ENCODE results near the gene SDCCAG8.

SDCCAG8 gene

GRCh38 chr1:243272401-243272800, 16.6 kb downstream of the SDCCAG8 start:
- H3K9ac ChIP-seq (ENCODE audit: low read length): no peak overlapping the region
- peaks cover 3% of the 10 kb centered on the region for H3K36me3 ChIP-seq (ENCODE audit: control insufficient read depth, insufficient read depth, low read length)
- H3K4me3 ChIP-seq (ENCODE audit: low read length): no peak overlapping the region
- H3K27me3 ChIP-seq (ENCODE audit: control insufficient read depth, insufficient read depth, low read length): no peaks in the 10 kb centered on the region
- H3K4me1 ChIP-seq (ENCODE audit: control insufficient read depth, insufficient read depth, low read length): no peaks in the 10 kb centered on the region
- H3K27ac ChIP-seq (ENCODE audit: low read depth, low read length): no peak overlapping the region

GRCh38 chr1:243273506-243273905, 17.7 kb downstream of the SDCCAG8 start:
- H3K36me3 ChIP-seq (ENCODE audit: control insufficient read depth, insufficient read depth, low read length): peaks cover 3% of the 10 kb centered on the region
- H3K9ac ChIP-seq (ENCODE audit: low read length): no peak overlapping the region
- H3K27ac ChIP-seq (ENCODE audit: low read depth, low read length): no peak overlapping the region

GRCh38 chr1:243273945-243274344, 18.1 kb downstream of the SDCCAG8 start:
- Histone ChIP-seq H3K36me3 (ENCODE audit: control insufficient read depth, insufficient read depth, low read length) (peaks cover 3% of the 10 kb centered on the region), H3K9ac (ENCODE audit: low read length) (no peak overlapping the region), H3K4me1 (ENCODE audit: control insufficient read depth, insufficient read depth, low read length) (no peaks in the 10 kb centered on the region), H3K27ac (ENCODE audit: low read depth, low read length) (no peak overlapping the region), H3K27me3 (ENCODE audit: control insufficient read depth, insufficient read depth, low read length) (no peaks in the 10 kb centered on the region), H3K4me3 (ENCODE audit: low read length) (no peak overlapping the region)

More at GRCh38 chr1:243273506-243273905, 17.7 kb downstream of the SDCCAG8 start:
- Histone ChIP-seq H3K27me3 (ENCODE audit: control insufficient read depth, insufficient read depth, low read length) (no peaks in the 10 kb centered on the region), H3K4me1 (ENCODE audit: control insufficient read depth, insufficient read depth, low read length) (no peaks in the 10 kb centered on the region), H3K4me3 (ENCODE audit: low read length) (no peak overlapping the region)

- H3K36me3 ChIP-seq (ENCODE audit: control insufficient read depth, insufficient read depth, low read length): peaks cover 3% of the 10 kb centered on the region
- no peaks in the 10 kb centered on the region for H3K27me3 ChIP-seq (ENCODE audit: control insufficient read depth, insufficient read depth, low read length)
- H3K4me1 ChIP-seq (ENCODE audit: control insufficient read depth, insufficient read depth, low read length): no peaks in the 10 kb centered on the region
- no peak overlapping the region for H3K4me3 ChIP-seq (ENCODE audit: low read length)
- H3K27ac ChIP-seq (ENCODE audit: low read depth, low read length): no peak overlapping the region
- H3K9ac ChIP-seq (ENCODE audit: low read length): no peak overlapping the region
These were observed 19.5 kb downstream of the SDCCAG8 start for GRCh38 chr1:243275316-243275715.

- no peak overlapping the region for H3K27ac ChIP-seq (ENCODE audit: low read depth, low read length)
- H3K4me3 ChIP-seq (ENCODE audit: low read length): no peak overlapping the region
- H3K9ac ChIP-seq (ENCODE audit: low read length): no peak overlapping the region
- H3K4me1 ChIP-seq (ENCODE audit: control insufficient read depth, insufficient read depth, low read length): no peaks in the 10 kb centered on the region
- H3K36me3 ChIP-seq (ENCODE audit: control insufficient read depth, insufficient read depth, low read length): no peaks in the 10 kb centered on the region
- H3K27me3 ChIP-seq (ENCODE audit: control insufficient read depth, insufficient read depth, low read length): no peaks in the 10 kb centered on the region
These were observed 24.8 kb downstream of the SDCCAG8 start for GRCh38 chr1:243280571-243281129.

GRCh38 chr1:243281672-243282071, 25.8 kb downstream of the SDCCAG8 start:
- H3K27ac ChIP-seq (ENCODE audit: low read depth, low read length): no peak overlapping the region
- no peaks in the 10 kb centered on the region for H3K27me3 ChIP-seq (ENCODE audit: control insufficient read depth, insufficient read depth, low read length)
- H3K36me3 ChIP-seq (ENCODE audit: control insufficient read depth, insufficient read depth, low read length): peaks cover 4% of the 10 kb centered on the region
- no peak overlapping the region for H3K9ac ChIP-seq (ENCODE audit: low read length)
- H3K4me3 ChIP-seq (ENCODE audit: low read length): no peak overlapping the region
- H3K4me1 ChIP-seq (ENCODE audit: control insufficient read depth, insufficient read depth, low read length): no peaks in the 10 kb centered on the region

GRCh38 chr1:243286409-243287122, 30.7 kb downstream of the SDCCAG8 start:
- no peak overlapping the region for H3K27ac ChIP-seq (ENCODE audit: low read depth, low read length)
- no peaks in the 10 kb centered on the region for H3K4me1 ChIP-seq (ENCODE audit: control insufficient read depth, insufficient read depth, low read length)
- H3K9ac ChIP-seq (ENCODE audit: low read length): no peak overlapping the region
- H3K36me3 ChIP-seq (ENCODE audit: control insufficient read depth, insufficient read depth, low read length): peaks cover 7% of the 10 kb centered on the region
- no peak overlapping the region for H3K4me3 ChIP-seq (ENCODE audit: low read length)
- no peaks in the 10 kb centered on the region for H3K27me3 ChIP-seq (ENCODE audit: control insufficient read depth, insufficient read depth, low read length)

- no peak overlapping the region for H3K9ac ChIP-seq (ENCODE audit: low read length)
- H3K27me3 ChIP-seq (ENCODE audit: control insufficient read depth, insufficient read depth, low read length): no peaks in the 10 kb centered on the region
- peaks cover 7% of the 10 kb centered on the region for H3K36me3 ChIP-seq (ENCODE audit: control insufficient read depth, insufficient read depth, low read length)
- H3K4me3 ChIP-seq (ENCODE audit: low read length): no peak overlapping the region
- H3K27ac ChIP-seq (ENCODE audit: low read depth, low read length): no peak overlapping the region
- no peaks in the 10 kb centered on the region for H3K4me1 ChIP-seq (ENCODE audit: control insufficient read depth, insufficient read depth, low read length)
These were observed 31.3 kb downstream of the SDCCAG8 start for GRCh38 chr1:243287123-243287460.

GRCh38 chr1:243287652-243288051, 31.8 kb downstream of the SDCCAG8 start:
- Histone ChIP-seq H3K36me3 (ENCODE audit: control insufficient read depth, insufficient read depth, low read length) (peaks cover 7% of the 10 kb centered on the region), H3K27ac (ENCODE audit: low read depth, low read length) (no peak overlapping the region), H3K27me3 (ENCODE audit: control insufficient read depth, insufficient read depth, low read length) (no peaks in the 10 kb centered on the region), H3K9ac (ENCODE audit: low read length) (no peak overlapping the region), H3K4me3 (ENCODE audit: low read length) (no peak overlapping the region), H3K4me1 (ENCODE audit: control insufficient read depth, insufficient read depth, low read length) (no peaks in the 10 kb centered on the region)

- H3K4me1 ChIP-seq (ENCODE audit: control insufficient read depth, insufficient read depth, low read length): no peaks in the 10 kb centered on the region
- no peak overlapping the region for H3K27ac ChIP-seq (ENCODE audit: low read depth, low read length)
- no peak overlapping the region for H3K4me3 ChIP-seq (ENCODE audit: low read length)
- no peaks in the 10 kb centered on the region for H3K27me3 ChIP-seq (ENCODE audit: control insufficient read depth, insufficient read depth, low read length)
- H3K36me3 ChIP-seq (ENCODE audit: control insufficient read depth, insufficient read depth, low read length): peaks cover 7% of the 10 kb centered on the region
- no peak overlapping the region for H3K9ac ChIP-seq (ENCODE audit: low read length)
These were observed 32.2 kb downstream of the SDCCAG8 start for GRCh38 chr1:243288062-243288461.

GRCh38 chr1:243291292-243291691, 35.5 kb downstream of the SDCCAG8 start:
- H3K9ac ChIP-seq (ENCODE audit: low read length): no peak overlapping the region
- H3K27me3 ChIP-seq (ENCODE audit: control insufficient read depth, insufficient read depth, low read length): no peaks in the 10 kb centered on the region
- no peak overlapping the region for H3K4me3 ChIP-seq (ENCODE audit: low read length)
- no peaks in the 10 kb centered on the region for H3K4me1 ChIP-seq (ENCODE audit: control insufficient read depth, insufficient read depth, low read length)
- H3K27ac ChIP-seq (ENCODE audit: low read depth, low read length): no peak overlapping the region
- H3K36me3 ChIP-seq (ENCODE audit: control insufficient read depth, insufficient read depth, low read length): peaks cover 6% of the 10 kb centered on the region

GRCh38 chr1:243292117-243292516, 36.3 kb downstream of the SDCCAG8 start:
- H3K4me3 ChIP-seq (ENCODE audit: low read length): no peak overlapping the region
- H3K4me1 ChIP-seq (ENCODE audit: control insufficient read depth, insufficient read depth, low read length): no peaks in the 10 kb centered on the region
- no peak overlapping the region for H3K27ac ChIP-seq (ENCODE audit: low read depth, low read length)
- no peak overlapping the region for H3K9ac ChIP-seq (ENCODE audit: low read length)
- peaks cover 2% of the 10 kb centered on the region for H3K36me3 ChIP-seq (ENCODE audit: control insufficient read depth, insufficient read depth, low read length)
- no peaks in the 10 kb centered on the region for H3K27me3 ChIP-seq (ENCODE audit: control insufficient read depth, insufficient read depth, low read length)

Measured in rectal smooth muscle tissue (tissue), 1 donor.